ENCODE data around the gene BRIX1. TPM values are rescaled to one million over a fixed set of nuclear protein-coding genes. Genes with fewer than 3 reads are reported as not detected.

The BRIX1 gene
- total and polyA plus RNA-seq, 2 of the 4 experiments (the other 2 are of a cell fraction), result 15.1 to 26.1 TPM

- Histone ChIP-seq H2AK5ac (ENCODE audit: low read depth, low read length) (no peak overlapping the region), H3K4ac (ENCODE audit: low read depth, low read length) (no peak overlapping the region), H2AFZ (replicated peaks; ENCODE audit: low read length, poor library complexity) (no peak overlapping the region), H3K27ac (ENCODE audit: insufficient read depth, low read length) (no peak overlapping the region), H2BK5ac (ENCODE audit: low read depth, low read length, poor library complexity, severe bottlenecking) (no peak overlapping the region), H3K27me3 (ENCODE audit: control insufficient read depth, insufficient read depth, low read length) (no peaks in the 10 kb centered on the region), H3K4me2 (ENCODE audit: low read depth, low read length) (no peak overlapping the region), H2BK20ac (ENCODE audit: low read depth, low read length) (no peak overlapping the region), H2BK15ac (ENCODE audit: low read depth, low read length) (no peak overlapping the region), H4K20me1 (ENCODE audit: insufficient read depth, low read length) (peaks cover 13% of the 10 kb centered on the region), H4K5ac (ENCODE audit: low read depth, low read length) (no peak overlapping the region), H2AK9ac (replicated peaks; ENCODE audit: low read depth, low read length, poor library complexity) (no peak overlapping the region), H3K23ac (ENCODE audit: low read depth, low read length) (no peak overlapping the region), H3K9me1 (ENCODE audit: insufficient read depth, low read length) (peaks cover 6% of the 10 kb centered on the region), H4K8ac (ENCODE audit: low read depth in 2 of 2, low read length in 2 of 2) (no peak overlapping the region), H3K4me1 (ENCODE audit: control insufficient read depth, insufficient read depth, low read length) (peaks cover 10% of the 10 kb centered on the region), H2BK120ac (ENCODE audit: low read depth, low read length) (no peak overlapping the region), H3K9ac (ENCODE audit: low read depth, low read length) (no peak overlapping the region), H3K18ac (ENCODE audit: low read depth, low read length) (no peak overlapping the region), H3K79me1 (ENCODE audit: low read depth in 1 of 2, low read length in 2 of 2) (peaks cover 10 to 43% of the 10 kb centered on the region in 2 experiments), H4K91ac (ENCODE audit: insufficient read depth, low read depth, low read length) (no peak overlapping the region), H3K4me3 (ENCODE audit: insufficient read depth, low read depth, low read length) (no peak overlapping the region), H3K9me3 (ENCODE audit: control insufficient read depth, insufficient read depth, low read length) (no peaks in the 10 kb centered on the region), H3K56ac (ENCODE audit: extremely low read depth, insufficient read depth, low read length) (no peak overlapping the region), H3K36me3 (ENCODE audit: control insufficient read depth, insufficient read depth, low read length) (peaks cover 7% of the 10 kb centered on the region), H3K14ac (replicated peaks; ENCODE audit: low read depth, low read length) (no peak overlapping the region)
- in situ Hi-C loops (cut with MboI; ENCODE audit: low sequenced_read_pairs) (no loop called here), intact Hi-C loops (cut with micrococcal nuclease) (no loop called here), dilution Hi-C loops (cut with HindIII; ENCODE audit: low sequenced_read_pairs, unreplicated experiment) (no loop called here)
- TF ChIP-seq RAD21 (IDR thresholded peaks at IDR 0.05; ENCODE audit: low read length), result no peak
- no peak for TF ChIP-seq POLR2A (IDR thresholded peaks at IDR 0.05; ENCODE audit: low read depth, low read length)
- TF ChIP-seq, protein P1, sequence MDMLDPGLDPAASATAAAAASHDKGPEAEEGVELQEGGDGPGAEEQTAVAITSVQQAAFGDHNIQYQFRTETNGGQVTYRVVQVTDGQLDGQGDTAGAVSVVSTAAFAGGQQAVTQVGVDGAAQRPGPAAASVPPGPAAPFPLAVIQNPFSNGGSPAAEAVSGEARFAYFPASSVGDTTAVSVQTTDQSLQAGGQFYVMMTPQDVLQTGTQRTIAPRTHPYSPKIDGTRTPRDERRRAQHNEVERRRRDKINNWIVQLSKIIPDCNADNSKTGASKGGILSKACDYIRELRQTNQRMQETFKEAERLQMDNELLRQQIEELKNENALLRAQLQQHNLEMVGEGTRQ (IDR thresholded peaks at IDR 0.05; ENCODE audit: low read depth, low read length), result no peak
- TF ChIP-seq, protein P2, sequence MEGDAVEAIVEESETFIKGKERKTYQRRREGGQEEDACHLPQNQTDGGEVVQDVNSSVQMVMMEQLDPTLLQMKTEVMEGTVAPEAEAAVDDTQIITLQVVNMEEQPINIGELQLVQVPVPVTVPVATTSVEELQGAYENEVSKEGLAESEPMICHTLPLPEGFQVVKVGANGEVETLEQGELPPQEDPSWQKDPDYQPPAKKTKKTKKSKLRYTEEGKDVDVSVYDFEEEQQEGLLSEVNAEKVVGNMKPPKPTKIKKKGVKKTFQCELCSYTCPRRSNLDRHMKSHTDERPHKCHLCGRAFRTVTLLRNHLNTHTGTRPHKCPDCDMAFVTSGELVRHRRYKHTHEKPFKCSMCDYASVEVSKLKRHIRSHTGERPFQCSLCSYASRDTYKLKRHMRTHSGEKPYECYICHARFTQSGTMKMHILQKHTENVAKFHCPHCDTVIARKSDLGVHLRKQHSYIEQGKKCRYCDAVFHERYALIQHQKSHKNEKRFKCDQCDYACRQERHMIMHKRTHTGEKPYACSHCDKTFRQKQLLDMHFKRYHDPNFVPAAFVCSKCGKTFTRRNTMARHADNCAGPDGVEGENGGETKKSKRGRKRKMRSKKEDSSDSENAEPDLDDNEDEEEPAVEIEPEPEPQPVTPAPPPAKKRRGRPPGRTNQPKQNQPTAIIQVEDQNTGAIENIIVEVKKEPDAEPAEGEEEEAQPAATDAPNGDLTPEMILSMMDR (conservative IDR thresholded peaks at IDR 0.05; ENCODE audit: low read depth, low read length), result no peak
- TF ChIP-seq CEBPB (IDR thresholded peaks at IDR 0.05; ENCODE audit: low read depth, low read length), result no peak
- TF ChIP-seq MAFK (IDR thresholded peaks at IDR 0.05; ENCODE audit: low read depth, low read length), result no peak
- no peak for TF ChIP-seq RFX5 (IDR thresholded peaks at IDR 0.05; ENCODE audit: low read depth, low read length)
- TF ChIP-seq SMC3 (IDR thresholded peaks at IDR 0.05; ENCODE audit: low read depth, low read length), result no peak
- TF ChIP-seq MAZ (IDR thresholded peaks at IDR 0.05; ENCODE audit: borderline replicate concordance, low read depth, low read length), result no peak
- no peak for TF ChIP-seq FOS (IDR thresholded peaks at IDR 0.05; ENCODE audit: low read depth, low read length)
- no peak for TF ChIP-seq ELK1 (IDR thresholded peaks at IDR 0.05; ENCODE audit: borderline replicate concordance, low read depth, low read length)
- no peak for TF ChIP-seq CHD1 (IDR thresholded peaks at IDR 0.05; ENCODE audit: low read depth, low read length)
- WGBS, 2 experiments (ENCODE audit: extremely low coverage in 2 of 2, insufficient read length in 1 of 2), result no CpG with 5 or more reads among the region's 5 CpGs
- POLR2A ChIA-PET (ENCODE audit: unreplicated experiment), result no interaction called here
- no TSS peak for BruUV-seq (replicated peaks)
- CTCF ChIA-PET, result no interaction called here
- ATAC-seq (ENCODE audit: low read depth) (no peak), DNase-seq (no peak)
Observed at GRCh38 chr5:34927785-34928184, 12.3 kb downstream of the BRIX1 start.
